AG20443 (cell line): ENCODE data around the gene QSOX2.
"Not testable (repeated sequence)": the region's sequence is repeated elsewhere in the genome, so short reads cannot be mapped to it uniquely, and the experiment has no call there.

Experiments used
- DNase-seq: peaks from one replicate; pipeline ENCODE4 v3.0.0; 2012; ENCODE audit warnings: low spot score, mixed read lengths

The QSOX2 gene

GRCh38 chr9:136282272-136282861 is 36.8 kb upstream of the QSOX2 start:
- no peak for DNase-seq

- DNase-seq: no peak
Observed at GRCh38 chr9:136281421-136282271, 36.0 kb upstream of the QSOX2 start.

- DNase-seq: no peak
Observed at GRCh38 chr9:136280535-136281315, 35.1 kb upstream of the QSOX2 start.

GRCh38 chr9:136279471-136279870 is 33.9 kb upstream of the QSOX2 start:
- DNase-seq: no peak

- DNase-seq: no peak
Observed at GRCh38 chr9:136278894-136279293, 33.3 kb upstream of the QSOX2 start.

GRCh38 chr9:136278221-136278620 is 32.6 kb upstream of the QSOX2 start:
- no peak for DNase-seq

- no peak for DNase-seq
Observed at GRCh38 chr9:136277746-136278145, 32.1 kb upstream of the QSOX2 start.

- DNase-seq: no peak
Observed at GRCh38 chr9:136276716-136277115, 31.1 kb upstream of the QSOX2 start.

- no peak for DNase-seq
Observed at GRCh38 chr9:136275655-136276429, 30.2 kb upstream of the QSOX2 start.

- DNase-seq: no peak
Observed at GRCh38 chr9:136274786-136275654, 29.4 kb upstream of the QSOX2 start.

GRCh38 chr9:136273921-136274785 is 28.5 kb upstream of the QSOX2 start:
- no peak for DNase-seq

- no peak for DNase-seq
Observed at GRCh38 chr9:136273244-136273865, 27.7 kb upstream of the QSOX2 start.

- DNase-seq: no peak
Observed at GRCh38 chr9:136270173-136270705, 24.6 kb upstream of the QSOX2 start.

GRCh38 chr9:136268735-136269134 is 23.1 kb upstream of the QSOX2 start:
- no peak for DNase-seq

- no peak for DNase-seq
Observed at GRCh38 chr9:136268318-136268717, 22.7 kb upstream of the QSOX2 start.

- peak; percentile 100 for DNase-seq
Observed at GRCh38 chr9:136267261-136268111, 21.9 kb upstream of the QSOX2 start.

GRCh38 chr9:136266641-136267040 is 21.0 kb upstream of the QSOX2 start:
- not testable (repeated sequence) for DNase-seq
